Heart left ventricle (tissue), 16 donors: Measurements from ENCODE around the gene GPRIN3. TPM values are rescaled to one million over a fixed set of nuclear protein-coding genes. Genes with fewer than 3 reads are reported as not detected.
A peak's percentile ranks its signal among the peaks of the same experiment; 100 is the strongest.

Experiments used
- ATAC-seq, 4 donors: fragments of 200-7000 bp; cut with Tn5 transposase; one replicate each; pipeline ENCODE4 v1.9.1; 2020 to 2022; ENCODE audit warnings: moderate library complexity in 4 of 4, mild to moderate bottlenecking in 3 of 4, moderate number of reproducible peaks in 1 of 4
- DNase-seq, 5 donors: peaks; one replicate each; pipeline ENCODE4 v3.0.0-alpha.2; 2020
- H3K27ac ChIP-seq, 12 donors: fragments of 200-600 bp; sonication (generic) in 4 of 12; one replicate each; pipeline versions ENCODE4 v1.5.0 to v1.8.0; 2016 to 2022; ENCODE audit warnings: mild to moderate bottlenecking in 2 of 12
- H3K27me3 ChIP-seq, 9 donors: fragments of 200-600 bp; sonication (generic) in 2 of 9; one replicate each; pipeline versions ENCODE4 v1.5.1 to v1.8.0; 2016 to 2022; ENCODE audit warnings: mild to moderate bottlenecking in 3 of 9
- H3K36me3 ChIP-seq, 9 donors: fragments of 200-600 bp; sonication (generic) in 2 of 9; one replicate each; pipeline versions ENCODE4 v1.5.0 to v1.8.0; 2018 to 2022; ENCODE audit warnings: mild to moderate bottlenecking in 2 of 9
- H3K4me1 ChIP-seq, 12 donors: fragments of 200-600 bp; sonication (generic) in 4 of 12; one replicate each; pipeline versions ENCODE4 v1.5.0 to v1.8.0; 2016 to 2022; ENCODE audit warnings: mild to moderate bottlenecking in 3 of 12
- H3K4me3 ChIP-seq, 12 donors: fragments of 200-600 bp; sonication (generic) in 4 of 12; one replicate each; pipeline versions ENCODE4 v1.5.0 to v1.8.0; 2017 to 2022; ENCODE audit warnings: mild to moderate bottlenecking in 9 of 12, moderate library complexity in 4 of 12
- H3K9me3 ChIP-seq, 12 donors: fragments of 200-600 bp; sonication (generic) in 4 of 12; one replicate each; pipeline versions ENCODE4 v1.5.0 to v1.8.0; 2016 to 2022; ENCODE audit warnings: mild to moderate bottlenecking in 1 of 12
- CTCF ChIP-seq, 12 donors: fragments of 200-600 bp; sonication (generic) in 4 of 12; IDR thresholded peaks; one replicate each; pipeline versions ENCODE4 v1.5.0 to v1.8.0; 2018 to 2022; ENCODE audit warnings: antibody characterized with exemption in 12 of 12, mild to moderate bottlenecking in 5 of 12
- POLR2A ChIP-seq, 2 donors: fragments of 450-650 bp; IDR thresholded peaks; one replicate each; pipeline ENCODE4 v1.6.1; 2017; ENCODE audit warnings: antibody characterized with exemption in 2 of 2, mild to moderate bottlenecking in 2 of 2, moderate library complexity in 2 of 2
- WGBS, 4 donors: extraction: QIAGEN DNeasy Blood & Tissue Kit in 2 of 4; methylation state at CpG; one replicate each; pipeline versions ENCODE4 v1.1.5 to v1.1.7; 2013 to 2018; 5-methylcytosine and 5-hydroxymethylcytosine counted together
- intact Hi-C, 10 donors: fragments of 100-400 bp; cut with DNase I; formaldehyde crosslinking; loops; one replicate each; pipeline versions ENCODE4 v1.11.1 to v1.14.2; 2022
- polyA plus RNA-seq, 2 donors: library from polyadenylated mRNA; stranded (reverse); fragments of 200-250 nt; gene quantifications; one replicate each; pipeline ENCODE4 v1.2.3, GENCODE V29; 2013
- total RNA-seq, 9 donors: library from RNA; depleted of rRNA in 2 of 9; stranded (reverse); fragments of >200 nt in 2 of 9; fragmentation: NEBNext Ultra II Directional in 3 of 9; extraction: Animal tissue kit (Norgen Biotek cat#: 25700) in 3 of 9; gene quantifications; one replicate each; pipeline versions ENCODE4 v1.1.0 to v1.2.4, GENCODE V29; 2016 to 2023
- donor health status: ischemic (EF 13 %, LVEDD 7.1; RV severe dilation, severe dysfunction).
- donor health status: healthy with polysubstance abuse.
- donor health status: DM: no; HTN: yes; CAD: no.
- donor health status: DM: no; HTN: no; CAD: no.
- donor health status: ischemic (EF 25% LVEDD 6.9; RV normal size, moderate dysfunction).
- donor health status: ischemic (EF 25% LVEDD 5.7; RV mildly dilated, moderate dysfunction).
- donor health status: healthy.
- donor health status: DM: yes; HTN: yes; CAD: no.
- donor health status: ischemic (EF 35%, LVEDD 5.7; RV mildly dilated, moderate dysfunction).
- donor health status: nonischemic (EF 11% LVEDD 7.7; RV severe dilation, severe dysfunction).
- donor health status: DM: yes; HTN: yes; CAD: no.
- donor health status: PGD.
- donor health status: ischemic (EF 29% LVEDD 5.4; RV normal size, mild dysfunction).
- donor health status: nonischemic (EF 23%, LVEDD 6.1; RV moderate dilation, normal function).

The GPRIN3 gene
- total and polyA plus RNA-seq, 11 donors = 2.4 to 16.5 (median 13.0) TPM

- Histone ChIP-seq H3K27ac (peak overlapping the region in 4 of 12 donors; percentile 15 to 83 (median 42)), H3K4me1 (peaks cover 3 to 84% (median 34%) of the 10 kb centered on the region in 12 donors), H3K4me3 (peak overlapping the region in 1 of 12 donors; percentile 9), H3K9me3 (peaks cover 0 to 2% (median 0%) of the 10 kb centered on the region in 12 donors), H3K27me3 (no peaks in the 10 kb centered on the region), H3K36me3 (no peaks in the 10 kb centered on the region)
- DNase-seq (no peak), ATAC-seq (no peak)
- no peak for TF ChIP-seq CTCF (IDR thresholded peaks at IDR 0.05)
- 36 to 45% (median 44%) methylated on average over 2 of the region's 2 CpGs for WGBS, 4 donors
- intact Hi-C loops = no loop called here
Measured at GRCh38 chr4:89285745-89286144, 21.9 kb downstream of the GPRIN3 start.

GRCh38 chr4:89284828-89285227 lies 22.8 kb downstream of the GPRIN3 start:
- Histone ChIP-seq H3K27ac (peak overlapping the region in 5 of 12 donors; percentile 30 to 83 (median 42)), H3K36me3 (no peaks in the 10 kb centered on the region), H3K4me1 (peaks cover 0 to 74% (median 25%) of the 10 kb centered on the region in 12 donors), H3K4me3 (no peak overlapping the region), H3K27me3 (no peaks in the 10 kb centered on the region), H3K9me3 (peaks cover 0 to 6% (median 0%) of the 10 kb centered on the region in 12 donors)
- WGBS, 4 donors = 86 to 97% (median 92%) methylated on average over 3 of the region's 3 CpGs
- ATAC-seq (peak; percentile 34 to 75 (median 54)), DNase-seq (peak in 2 of 5 donors; percentile 26 to 46)
- intact Hi-C loops = no loop called here
- TF ChIP-seq POLR2A (IDR thresholded peaks at IDR 0.05) (no peak), CTCF (IDR thresholded peaks at IDR 0.05) (no peak)

- ATAC-seq (no peak), DNase-seq (no peak)
- intact Hi-C loops = no loop called here
- Histone ChIP-seq H3K27me3 (no peaks in the 10 kb centered on the region), H3K4me1 (peaks cover 0 to 67% (median 20%) of the 10 kb centered on the region in 12 donors), H3K27ac (peak overlapping the region in 4 of 12 donors; percentile 30 to 83 (median 38)), H3K9me3 (peaks cover 0 to 6% (median 0%) of the 10 kb centered on the region in 12 donors), H3K36me3 (no peaks in the 10 kb centered on the region), H3K4me3 (peak overlapping the region in 1 of 12 donors; percentile 12)
- WGBS, 4 donors = 79 to 85% (median 84%) methylated on average over 2 of the region's 2 CpGs
- TF ChIP-seq CTCF (IDR thresholded peaks at IDR 0.05) (no peak), POLR2A (IDR thresholded peaks at IDR 0.05) (no peak)
Measured at GRCh38 chr4:89284020-89284424, 23.6 kb downstream of the GPRIN3 start.

GRCh38 chr4:89283226-89284009 lies 24.2 kb downstream of the GPRIN3 start:
- peak in 2 of 4 donors; percentile 15 for ATAC-seq
- no peak for TF ChIP-seq POLR2A (IDR thresholded peaks at IDR 0.05)
- no peak for DNase-seq
- Histone ChIP-seq H3K27me3 (no peaks in the 10 kb centered on the region), H3K9me3 (peaks cover 0 to 6% (median 0%) of the 10 kb centered on the region in 12 donors), H3K27ac (peak overlapping the region in 2 of 12 donors; percentile 11 to 83), H3K4me1 (peaks cover 0 to 61% (median 18%) of the 10 kb centered on the region in 12 donors), H3K4me3 (peak overlapping the region in 1 of 12 donors; percentile 12), H3K36me3 (no peaks in the 10 kb centered on the region)
- 82 to 87% (median 85%) methylated on average over 5 of the region's 5 CpGs for WGBS, 4 donors
- intact Hi-C loops = no loop called here
